ENCODE results near the gene GLI2. TPM values are rescaled to one million over a fixed set of nuclear protein-coding genes. Genes with fewer than 3 reads are reported as not detected.

The GLI2 gene
- total and polyA plus RNA-seq, 7 donors: 0.23 to 6.4 (median 2.1) TPM

GRCh38 chr2:120707816-120708215 is 27.9 kb upstream of the GLI2 start:
- intact Hi-C loops (cut with DNase I): no loop called here
- Histone ChIP-seq H3K27me3 (no peaks in the 10 kb centered on the region), H3K4me3 (no peak overlapping the region), H3K9me3 (no peaks in the 10 kb centered on the region), H3K27ac (no peak overlapping the region), H3K36me3 (no peaks in the 10 kb centered on the region), H3K4me1 (no peaks in the 10 kb centered on the region)
- 86 to 90% methylated on average over 3 of the region's 3 CpGs for WGBS, 2 donors
- DNase-seq: no peak
- TF ChIP-seq CTCF (IDR thresholded peaks at IDR 0.05) (no peak), POLR2AphosphoS5 (IDR thresholded peaks at IDR 0.05) (no peak), EP300 (IDR thresholded peaks at IDR 0.05) (no peak), POLR2A (IDR thresholded peaks at IDR 0.05) (no peak)

- no peaks in the 10 kb centered on the region for H3K9me3 ChIP-seq
- no peaks in the 10 kb centered on the region for H3K27me3 ChIP-seq
- H3K4me1 ChIP-seq: no peaks in the 10 kb centered on the region
- 66 to 77% methylated on average over 14 of the region's 14 CpGs for WGBS, 2 donors
- no peaks in the 10 kb centered on the region for H3K36me3 ChIP-seq
- TF ChIP-seq EP300 (IDR thresholded peaks at IDR 0.05) (no peak), POLR2AphosphoS5 (IDR thresholded peaks at IDR 0.05) (no peak), CTCF (IDR thresholded peaks at IDR 0.05) (no peak), POLR2A (IDR thresholded peaks at IDR 0.05) (no peak)
- no peak for DNase-seq
- intact Hi-C loops (cut with DNase I): no loop called here
- no peak overlapping the region for H3K27ac ChIP-seq
- H3K4me3 ChIP-seq: no peak overlapping the region
Observed at GRCh38 chr2:120708944-120709607, 26.6 kb upstream of the GLI2 start.

GRCh38 chr2:120709608-120710041 is 26.0 kb upstream of the GLI2 start:
- Histone ChIP-seq H3K27me3 (no peaks in the 10 kb centered on the region), H3K4me1 (no peaks in the 10 kb centered on the region), H3K9me3 (no peaks in the 10 kb centered on the region), H3K36me3 (no peaks in the 10 kb centered on the region), H3K27ac (no peak overlapping the region), H3K4me3 (no peak overlapping the region)
- TF ChIP-seq POLR2A (IDR thresholded peaks at IDR 0.05) (no peak), POLR2AphosphoS5 (IDR thresholded peaks at IDR 0.05) (no peak), CTCF (IDR thresholded peaks at IDR 0.05) (no peak), EP300 (IDR thresholded peaks at IDR 0.05) (no peak)
- DNase-seq: no peak
- WGBS, 2 donors: 49 to 60% methylated on average over 5 of the region's 5 CpGs
- intact Hi-C loops (cut with DNase I): no loop called here

- no peak for DNase-seq
- no peak for TF ChIP-seq CTCF (IDR thresholded peaks at IDR 0.05)
- Histone ChIP-seq H3K4me3 (no peak overlapping the region), H3K27ac (no peak overlapping the region), H3K36me3 (no peaks in the 10 kb centered on the region), H3K4me1 (no peaks in the 10 kb centered on the region), H3K27me3 (no peaks in the 10 kb centered on the region), H3K9me3 (no peaks in the 10 kb centered on the region)
- WGBS, 2 donors: 83 to 86% methylated on average over 16 of the region's 16 CpGs
- intact Hi-C loops (cut with DNase I): no loop called here
Observed at GRCh38 chr2:120710256-120710655, 25.4 kb upstream of the GLI2 start.

- no peak for DNase-seq
- no peak overlapping the region for H3K27ac ChIP-seq
- no peaks in the 10 kb centered on the region for H3K27me3 ChIP-seq
- no peaks in the 10 kb centered on the region for H3K9me3 ChIP-seq
- TF ChIP-seq POLR2AphosphoS5 (IDR thresholded peaks at IDR 0.05) (no peak), EP300 (IDR thresholded peaks at IDR 0.05) (no peak), POLR2A (IDR thresholded peaks at IDR 0.05) (no peak), CTCF (IDR thresholded peaks at IDR 0.05) (no peak)
- no peaks in the 10 kb centered on the region for H3K4me1 ChIP-seq
- intact Hi-C loops (cut with DNase I): no loop called here
- H3K36me3 ChIP-seq: no peaks in the 10 kb centered on the region
- 36 to 63% methylated on average over 5 of the region's 5 CpGs for WGBS, 2 donors
- no peak overlapping the region for H3K4me3 ChIP-seq
Observed at GRCh38 chr2:120711694-120712093, 24.0 kb upstream of the GLI2 start.
